OCI-M1 (cell line): ENCODE data around the gene CD177.
"Not testable (repeated sequence)": the region's sequence is repeated elsewhere in the genome, so short reads cannot be mapped to it uniquely, and the experiment has no call there.

Experiments
- DNase-seq: peaks from one replicate; lab custom pipeline; 2025; lab: John Stamatoyannopoulos, UW

CD177 gene

DNA sequence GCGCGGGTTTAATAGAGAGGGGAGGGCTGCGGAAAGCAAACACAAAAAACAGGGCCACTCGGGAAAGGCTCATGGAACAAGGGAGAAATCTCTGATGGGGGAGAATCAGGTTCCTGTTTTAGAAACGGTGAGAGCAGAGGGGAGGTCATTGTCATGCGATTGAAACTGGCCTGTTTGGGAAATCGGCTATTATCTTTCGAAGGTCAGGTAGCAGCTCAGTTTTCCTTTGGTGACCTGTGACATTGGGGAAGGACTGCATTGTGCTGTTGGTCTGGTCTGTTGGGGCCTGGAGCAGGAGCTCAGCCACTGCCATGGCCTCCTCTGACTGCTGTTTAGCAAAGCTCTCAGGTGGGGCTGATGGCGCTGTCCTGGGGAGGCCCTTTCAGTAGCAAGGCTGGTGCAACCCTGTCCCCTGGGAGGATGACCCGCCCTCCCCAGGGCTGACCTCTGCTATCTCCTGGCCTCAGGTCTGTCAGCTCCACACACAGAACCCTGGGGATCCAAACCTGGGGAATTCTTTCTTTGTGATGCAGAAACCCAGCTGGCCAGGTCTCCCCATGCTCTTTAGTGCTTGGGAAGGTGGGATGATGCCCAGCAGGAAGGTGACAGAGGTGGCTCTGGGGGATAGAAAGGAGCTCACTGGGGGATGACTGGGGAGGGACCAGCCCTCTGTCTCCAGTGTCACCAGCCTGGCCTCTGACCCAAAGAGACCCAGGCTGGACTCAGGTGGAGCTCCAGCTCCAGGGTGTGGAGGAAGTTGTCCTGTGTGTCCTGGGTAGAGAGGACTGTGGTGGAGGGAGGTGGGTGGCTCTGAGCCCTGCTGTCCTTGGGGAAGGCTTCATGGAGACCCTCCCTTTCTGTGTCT, 21.2 kb upstream of the CD177 start:
- DNase-seq, result no peak

DNA sequence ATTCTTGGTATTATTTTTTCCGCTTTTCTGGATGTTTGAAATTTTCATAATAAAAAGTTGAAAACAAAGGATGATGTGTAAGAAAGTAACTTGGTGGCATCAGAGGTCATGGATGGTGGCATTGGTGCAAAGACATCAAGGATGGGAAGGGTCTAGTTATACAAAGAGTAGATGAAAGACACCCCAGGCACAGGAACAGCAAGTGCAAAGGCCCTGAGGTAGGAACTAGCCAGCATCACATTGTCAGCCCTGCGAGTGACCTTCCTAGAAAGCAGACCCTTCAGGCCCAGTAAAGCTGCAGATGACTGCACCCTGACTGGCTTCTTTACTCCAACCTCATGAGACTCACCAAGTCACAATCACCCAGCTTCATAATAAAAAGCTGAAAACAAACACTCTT, 17.0 kb upstream of the CD177 start:
- not testable (repeated sequence) for DNase-seq

DNA sequence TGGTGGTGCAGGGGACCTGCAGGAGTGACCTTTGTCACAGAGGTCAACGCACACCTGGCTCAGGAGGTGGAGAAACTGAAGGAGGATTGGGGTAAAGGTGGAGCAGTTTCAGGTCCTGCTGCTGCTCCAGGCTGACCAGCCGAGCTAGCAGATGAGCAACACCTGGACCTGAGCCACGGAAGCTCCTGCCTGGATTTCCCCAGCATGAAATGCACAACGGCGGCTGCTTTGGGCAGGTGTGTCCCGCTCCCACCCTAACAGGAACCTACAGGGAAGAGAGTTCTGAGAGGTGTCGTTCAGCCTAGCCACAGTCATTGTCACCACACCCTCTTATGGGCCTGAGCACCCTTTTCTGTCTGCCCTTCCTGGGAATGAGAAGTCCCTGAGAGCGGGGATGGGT, 15.7 kb upstream of the CD177 start:
- DNase-seq, result no peak

DNA sequence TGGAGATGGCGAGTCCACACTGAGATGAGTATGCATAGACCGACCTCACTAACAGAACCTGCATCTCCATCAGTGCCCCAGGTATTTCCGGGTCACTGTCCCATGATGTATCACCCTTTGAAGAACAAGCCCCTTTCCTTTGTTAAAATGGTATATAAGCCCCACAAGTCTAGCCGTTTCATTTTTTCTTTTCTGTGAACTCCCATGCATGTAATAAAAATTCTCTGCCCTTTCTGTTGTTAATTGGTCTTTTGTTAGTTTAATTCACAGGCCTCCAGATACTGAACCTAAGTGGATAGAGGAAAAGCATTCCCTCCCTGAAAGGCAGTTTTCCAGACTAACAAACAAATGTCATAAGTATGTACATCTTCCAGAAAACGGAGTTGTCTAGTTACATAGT, 15.0 kb upstream of the CD177 start:
- DNase-seq, result no peak

DNA sequence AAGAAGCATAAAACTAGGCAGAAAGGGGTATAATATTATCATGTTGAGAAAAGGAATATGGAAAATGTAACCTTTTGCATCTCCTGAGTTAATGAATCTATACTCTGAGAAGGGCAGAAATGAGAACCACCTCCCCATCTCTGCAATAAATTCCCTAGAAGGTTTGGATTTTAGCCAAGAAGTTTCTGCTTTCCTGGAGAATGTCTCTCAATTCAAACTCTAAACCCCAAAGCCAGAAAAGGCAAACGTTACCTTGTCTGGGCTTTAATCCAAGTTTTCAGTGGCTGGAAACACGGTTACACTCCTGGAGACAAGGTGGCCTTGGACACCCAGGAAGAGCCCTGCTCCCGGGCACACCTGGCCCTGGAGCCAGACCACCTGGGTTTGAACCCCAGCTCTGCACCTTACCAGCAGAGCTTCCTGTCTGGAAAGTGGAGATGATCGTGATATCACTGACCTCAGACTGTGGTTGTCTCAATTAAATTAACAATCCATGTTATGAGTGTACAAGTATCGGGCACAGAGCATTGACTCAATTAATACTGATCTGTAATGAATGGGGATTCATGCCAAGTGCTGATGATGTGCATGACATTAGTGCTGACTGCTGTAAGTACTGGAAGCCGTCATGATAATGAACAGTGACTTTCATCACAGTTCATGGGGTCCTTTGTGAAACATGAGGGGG, 14.1 kb upstream of the CD177 start:
- DNase-seq, result not testable (repeated sequence)

DNA sequence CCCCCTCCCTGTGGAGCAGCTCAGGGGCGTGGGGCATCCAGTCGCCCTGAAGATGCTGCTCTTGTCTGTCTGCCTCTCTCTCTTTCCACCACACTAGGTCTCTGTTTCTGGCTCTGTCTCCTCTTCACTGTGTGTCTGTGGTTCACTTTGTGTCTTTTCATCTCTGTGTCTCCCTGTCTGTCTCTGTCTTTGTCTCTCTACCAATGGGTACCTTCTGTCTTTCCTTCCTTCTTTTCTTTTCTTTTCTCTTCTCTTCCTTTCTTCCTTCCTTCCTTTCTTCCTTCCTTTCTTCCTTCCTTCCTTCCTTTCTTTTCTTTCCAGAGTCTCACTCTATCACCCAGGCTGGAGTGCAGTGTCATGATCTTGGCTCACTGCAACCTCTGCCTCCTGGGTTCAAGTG, 13.4 kb upstream of the CD177 start:
- not testable (repeated sequence) for DNase-seq

DNA sequence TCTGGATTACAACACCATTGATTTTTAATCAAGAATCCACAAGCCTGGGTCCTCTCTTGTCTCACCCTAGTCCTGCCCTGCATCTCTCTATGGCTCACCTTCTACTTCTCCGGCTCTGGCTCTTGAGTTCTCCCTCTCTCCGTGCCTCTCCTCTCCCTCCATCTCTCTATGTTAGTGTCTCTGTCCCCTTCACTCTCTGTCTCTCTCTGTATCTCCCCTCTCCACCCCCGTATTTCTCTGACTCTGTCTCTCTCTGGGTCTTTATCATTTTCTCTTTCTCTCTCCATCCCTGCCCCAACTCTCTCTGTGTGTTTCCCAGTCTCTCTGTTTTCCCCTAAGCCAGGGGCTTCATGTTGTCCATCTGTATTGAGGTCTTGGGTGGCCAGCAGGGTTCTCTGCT, 12.4 kb upstream of the CD177 start:
- DNase-seq, result not testable (repeated sequence)

DNA sequence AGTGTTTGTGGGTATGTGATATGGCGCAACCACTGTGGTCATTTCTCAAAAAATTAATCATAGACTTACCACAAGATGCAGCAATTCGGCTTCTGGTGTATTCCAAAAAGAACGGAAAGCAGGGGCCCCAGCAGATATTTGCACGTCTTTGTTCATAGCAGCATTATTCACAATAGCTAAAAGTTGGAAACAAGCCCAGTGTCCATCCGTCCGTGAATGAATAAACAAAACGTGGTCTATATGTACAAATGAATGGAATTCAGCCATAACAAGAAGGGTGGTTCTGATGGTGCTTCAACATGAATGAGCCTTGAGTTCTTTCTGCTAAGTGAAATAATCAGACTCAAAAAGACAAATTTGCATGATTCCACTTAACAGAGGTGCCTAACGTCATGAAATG, 11.4 kb upstream of the CD177 start:
- not testable (repeated sequence) for DNase-seq

DNA sequence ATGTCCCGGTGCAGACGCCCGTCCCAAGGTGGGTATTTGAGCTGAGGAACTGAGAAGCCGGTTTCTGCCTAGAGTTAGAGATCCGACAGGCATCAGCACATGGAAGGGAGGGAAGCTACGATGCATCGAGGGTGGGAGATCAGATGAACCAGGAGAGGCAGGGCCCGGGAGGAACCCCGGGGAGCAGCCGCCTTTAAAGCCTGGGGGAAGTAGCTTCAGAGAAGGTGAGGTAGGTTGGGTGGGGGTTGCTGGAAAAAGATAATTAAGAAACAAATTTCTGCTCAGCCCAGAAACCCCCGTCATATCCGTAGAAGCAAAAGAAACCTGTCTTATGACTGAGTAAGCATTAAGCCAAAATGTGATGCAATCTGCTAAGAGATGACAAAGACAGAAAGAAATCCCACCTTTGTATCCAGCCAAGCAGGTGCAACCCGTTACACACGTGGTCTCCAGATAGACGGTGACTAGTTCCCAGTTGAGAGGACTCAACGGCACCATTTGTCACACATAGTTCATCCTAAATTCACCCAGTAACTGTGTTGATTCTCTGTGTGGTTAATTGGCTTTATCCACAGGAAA, 9.1 kb upstream of the CD177 start:
- not testable (repeated sequence) for DNase-seq

DNA sequence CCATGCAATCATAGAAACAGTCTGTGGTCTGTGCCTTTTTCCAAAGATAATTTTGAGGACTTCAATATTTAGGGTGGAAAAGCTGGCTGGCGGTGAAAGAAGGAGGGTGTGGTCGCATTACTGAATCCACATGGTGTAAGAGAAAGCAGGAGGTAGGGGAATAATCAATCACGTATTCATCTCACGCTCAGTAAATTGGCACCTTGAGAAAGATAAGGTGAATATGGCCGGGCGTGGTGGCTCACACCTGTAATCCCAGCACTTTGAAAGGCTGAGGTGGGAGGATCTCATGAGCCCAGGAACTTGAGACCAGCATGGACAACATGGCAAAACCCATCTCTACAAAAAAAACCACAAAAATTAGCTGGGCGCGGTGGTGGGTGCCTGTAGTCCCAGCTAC, 3.7 kb upstream of the CD177 start:
- DNase-seq, result not testable (repeated sequence)

DNA sequence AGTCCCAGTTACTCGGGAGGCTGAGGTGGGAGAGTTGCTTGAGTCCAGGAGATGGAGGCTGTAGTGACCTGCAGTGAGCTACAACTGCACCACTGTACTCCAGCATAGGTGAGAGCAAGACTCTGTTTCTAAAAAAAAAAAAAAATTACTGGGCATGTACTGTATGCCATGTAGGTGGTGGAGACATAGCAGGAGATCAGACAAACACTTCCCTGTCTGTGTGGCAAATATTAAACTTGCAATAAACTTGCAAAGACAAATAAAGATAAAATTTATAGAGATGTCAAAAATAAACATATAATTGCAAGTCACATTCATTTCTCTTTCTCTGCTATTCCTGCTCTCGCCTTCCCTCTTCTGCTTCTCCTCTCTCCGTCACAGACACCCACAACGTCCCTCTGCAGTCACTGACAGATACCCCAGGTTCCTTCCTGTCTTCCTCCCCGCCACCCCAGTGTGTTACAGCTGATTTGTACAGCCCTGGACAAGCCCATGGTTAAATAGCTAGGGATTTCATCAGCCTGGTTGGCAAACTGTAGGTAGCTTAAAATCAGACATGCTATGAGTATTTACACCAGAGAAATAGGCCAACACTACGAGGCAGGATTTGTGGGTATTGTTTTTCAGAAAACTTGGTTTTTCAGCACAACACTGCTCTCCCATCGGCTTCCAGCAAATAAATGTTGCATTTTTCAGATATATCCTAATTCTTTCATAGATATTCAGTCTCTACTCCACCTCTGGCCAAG, 1.3 kb upstream of the CD177 start:
- DNase-seq, result no peak

DNA sequence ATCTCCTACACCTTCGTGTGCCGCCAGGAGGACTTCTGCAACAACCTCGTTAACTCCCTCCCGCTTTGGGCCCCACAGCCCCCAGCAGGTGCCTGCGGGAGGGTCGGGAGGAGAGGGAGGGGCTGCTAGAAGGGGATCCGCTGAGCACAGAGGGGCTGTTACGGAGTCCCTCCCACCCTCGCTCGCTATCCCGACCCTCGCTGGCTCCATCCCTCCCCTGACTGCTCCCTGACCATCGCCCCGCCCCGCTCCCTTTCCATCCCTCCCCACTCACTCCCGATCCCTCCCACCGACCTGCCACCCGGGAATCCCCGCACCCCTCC, 780 bp downstream of the CD177 start:
- DNase-seq, result no peak

DNA sequence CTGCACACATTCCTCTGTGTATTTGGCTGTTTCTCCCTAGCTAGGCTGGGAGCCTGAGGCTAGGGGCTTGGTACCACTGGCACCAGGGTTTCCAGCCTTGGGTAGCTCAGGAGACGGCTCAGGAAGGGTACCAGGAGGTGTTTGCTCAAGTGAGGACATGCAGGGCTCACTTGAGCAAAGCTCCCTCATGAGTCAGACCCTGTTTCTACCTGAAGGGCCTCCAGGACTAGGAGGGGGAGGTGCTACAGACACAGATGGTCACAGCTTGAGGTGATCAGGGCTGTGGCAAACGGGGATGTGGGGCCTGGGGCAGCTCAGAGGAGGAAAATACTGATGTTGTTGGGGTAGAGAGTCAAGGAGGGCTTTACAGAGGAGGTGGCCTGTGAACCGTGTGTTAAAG, 3.3 kb downstream of the CD177 start:
- DNase-seq, result not testable (repeated sequence)

DNA sequence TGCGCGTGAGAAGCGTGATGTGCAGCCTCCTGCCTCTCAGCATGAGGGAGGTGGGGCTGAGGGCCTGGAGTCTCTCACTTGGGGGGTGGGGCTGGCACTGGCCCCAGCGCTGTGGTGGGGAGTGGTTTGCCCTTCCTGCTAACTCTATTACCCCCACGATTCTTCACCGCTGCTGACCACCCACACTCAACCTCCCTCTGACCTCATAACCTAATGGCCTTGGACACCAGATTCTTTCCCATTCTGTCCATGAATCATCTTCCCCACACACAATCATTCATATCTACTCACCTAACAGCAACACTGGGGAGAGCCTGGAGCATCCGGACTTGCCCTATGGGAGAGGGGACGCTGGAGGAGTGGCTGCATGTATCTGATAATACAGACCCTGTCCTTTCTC, 8.7 kb downstream of the CD177 start:
- no peak for DNase-seq

DNA sequence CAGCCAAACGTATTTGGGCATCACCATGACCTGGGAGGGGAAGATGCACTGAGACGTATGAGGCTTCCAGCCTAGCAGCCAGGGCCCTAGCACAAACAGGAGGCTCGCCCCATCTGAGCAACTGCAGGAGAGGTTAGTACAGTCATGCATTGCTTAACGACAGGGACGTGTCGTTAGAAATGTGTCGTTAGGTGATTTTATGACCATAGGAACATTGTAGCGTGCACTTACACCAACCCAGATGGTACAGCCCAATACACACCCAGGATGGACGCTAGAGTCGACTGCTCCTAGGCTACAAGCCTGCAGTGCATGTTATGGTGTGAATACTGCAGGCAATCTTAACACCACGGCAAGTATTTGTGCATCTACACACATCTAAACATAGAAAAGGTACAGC, 9.3 kb downstream of the CD177 start:
- no peak for DNase-seq

DNA sequence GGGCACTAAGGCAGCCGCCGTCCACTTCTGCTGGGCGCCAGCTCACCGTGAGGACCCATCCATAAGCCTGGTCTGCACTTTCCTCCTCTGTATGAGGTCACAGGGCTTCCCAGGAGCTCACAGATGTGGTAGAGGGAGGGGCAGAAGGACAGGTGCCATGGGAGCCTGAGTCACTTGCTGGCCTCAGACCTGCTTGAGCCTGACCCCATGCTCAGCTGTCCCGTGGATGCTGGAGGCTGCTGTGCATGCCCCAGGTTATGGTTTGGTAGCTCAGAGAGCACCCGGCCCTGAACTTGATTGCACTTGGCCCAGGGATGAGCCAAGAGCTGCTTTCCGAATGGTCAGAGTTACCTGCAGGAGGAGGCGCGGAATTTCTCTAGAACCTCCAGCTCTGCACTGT, 12.2 kb downstream of the CD177 start:
- DNase-seq, result not testable (repeated sequence)

DNA sequence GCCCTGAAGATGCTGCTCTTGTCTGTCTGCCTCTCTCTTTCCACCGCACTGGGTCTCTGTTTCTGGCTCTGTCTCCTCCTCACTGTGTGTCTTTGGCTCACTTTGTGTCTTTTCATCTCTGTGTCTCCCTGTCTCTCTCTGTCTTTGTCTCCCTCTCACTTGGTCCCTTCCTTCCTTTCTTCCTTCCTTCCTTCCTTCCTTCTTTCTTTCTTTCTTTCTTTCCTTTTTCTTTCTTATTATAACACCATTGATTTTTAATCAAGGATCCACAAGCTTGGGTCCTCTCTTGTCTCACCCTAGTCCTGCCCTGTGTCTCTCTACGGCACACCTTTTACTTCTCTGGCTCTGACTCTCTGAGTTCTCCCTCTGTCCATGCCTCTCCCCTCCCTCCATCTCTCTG, 14.3 kb downstream of the CD177 start:
- DNase-seq, result no peak

DNA sequence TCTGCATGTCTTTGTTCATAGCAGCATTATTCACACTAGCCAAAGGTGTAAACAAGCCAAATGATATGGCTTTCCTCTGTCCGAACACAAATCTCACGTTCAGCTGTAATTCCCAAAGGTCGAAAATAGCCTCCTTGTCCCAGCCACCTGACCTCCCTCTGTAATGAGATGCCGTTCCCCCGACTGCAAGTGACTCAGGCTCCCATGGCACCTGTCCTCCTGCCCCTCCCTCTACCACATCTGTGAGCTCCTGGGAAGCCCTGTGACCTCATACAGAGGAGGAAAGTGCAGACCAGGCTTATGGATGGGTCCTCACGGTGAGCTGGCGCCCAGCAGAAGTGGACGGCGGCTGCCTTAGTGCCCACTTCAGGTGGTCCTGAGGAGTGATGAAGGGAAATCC, 15.4 kb downstream of the CD177 start:
- DNase-seq, result not testable (repeated sequence)

DNA sequence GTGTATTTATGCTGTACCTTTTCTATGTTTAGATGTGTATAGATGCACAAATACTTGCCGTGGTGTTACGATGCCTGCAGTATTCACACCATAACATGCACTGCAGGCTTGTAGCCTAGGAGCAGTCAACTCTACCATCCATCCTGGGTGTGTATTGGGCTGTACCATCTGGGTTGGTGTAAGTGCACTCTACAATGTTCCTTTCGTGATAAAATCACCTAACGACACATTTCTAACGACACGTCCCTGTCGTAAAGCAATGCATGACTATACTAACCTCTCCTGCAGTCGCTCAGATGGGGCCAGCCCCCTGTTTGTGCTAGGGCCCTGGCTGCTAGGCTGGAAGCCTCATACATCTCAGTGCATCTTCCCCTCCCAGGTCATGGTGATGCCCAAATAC, 18.4 kb downstream of the CD177 start:
- DNase-seq, result no peak

DNA sequence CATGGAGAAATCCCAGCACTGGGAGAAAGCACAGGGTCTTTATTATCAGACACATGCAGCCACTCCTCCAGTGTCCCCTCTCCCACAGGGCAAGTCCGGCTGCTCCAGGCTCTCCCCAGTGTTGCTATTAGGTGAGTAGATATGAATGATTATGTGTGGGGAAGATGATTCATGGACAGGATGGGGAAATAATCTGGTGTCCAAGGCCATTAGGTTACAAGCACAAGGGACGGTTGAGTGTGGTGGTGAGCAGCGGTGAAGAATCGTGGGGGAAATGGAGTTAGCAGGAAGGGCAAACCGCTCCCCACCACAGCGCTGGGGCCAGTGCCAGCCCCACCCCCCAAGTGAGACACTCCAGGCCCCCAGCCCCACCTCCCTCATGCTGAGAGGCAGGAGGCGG, 19.0 kb downstream of the CD177 start:
- DNase-seq, result no peak

DNA sequence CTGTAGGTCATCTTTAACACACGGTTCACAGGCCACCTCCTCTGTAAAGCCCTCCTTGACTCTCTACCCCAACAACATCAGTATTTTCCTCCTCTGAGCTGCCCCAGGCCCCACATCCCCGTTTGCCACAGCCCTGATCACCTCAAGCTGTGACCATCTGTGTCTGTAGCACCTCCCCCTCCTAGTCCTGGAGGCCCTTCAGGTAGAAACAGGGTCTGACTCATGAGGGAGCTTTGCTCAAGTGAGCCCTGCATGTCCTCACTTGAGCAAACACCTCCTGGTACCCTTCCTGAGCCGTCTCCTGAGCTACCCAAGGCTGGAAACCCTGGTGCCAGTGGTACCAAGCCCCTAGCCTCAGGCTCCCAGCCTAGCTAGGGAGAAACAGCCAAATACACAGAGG, 24.1 kb downstream of the CD177 start:
- DNase-seq, result not testable (repeated sequence)

DNA sequence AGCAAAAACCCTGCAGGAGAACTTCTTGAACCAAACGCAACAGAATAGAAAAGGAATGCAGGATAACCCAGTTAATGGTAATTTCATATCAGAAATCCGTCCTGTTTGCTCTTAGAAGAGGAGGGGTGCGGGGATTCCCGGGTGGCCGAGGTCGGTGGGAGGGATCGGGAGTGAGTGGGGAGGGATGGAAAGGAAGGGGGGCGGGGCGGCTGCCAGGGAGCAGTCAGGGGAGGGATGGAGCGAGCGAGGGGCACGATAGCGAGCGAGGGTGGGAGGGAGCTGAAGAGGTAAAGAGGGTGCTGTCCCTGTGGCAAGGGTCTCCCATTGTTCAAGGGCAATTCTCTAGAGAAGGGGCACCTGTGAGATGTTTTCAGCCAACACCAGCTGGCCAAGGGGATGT, 26.5 kb downstream of the CD177 start:
- DNase-seq, result no peak
